ENCODE results near the gene SPNS3. TPM values are rescaled to one million over a fixed set of nuclear protein-coding genes. Genes with fewer than 3 reads are reported as not detected.

The SPNS3 gene
- total and polyA plus RNA-seq, 2 of the 4 experiments (the other 2 are of a cell fraction), result 0.18 TPM; not detected in 1

GRCh38 chr17:4393806-4394205 lies 39.9 kb upstream of the SPNS3 start:
- ATAC-seq (ENCODE audit: low read depth) (no peak), DNase-seq (no peak)
- H3K27me3 ChIP-seq (ENCODE audit: control insufficient read depth, insufficient read depth, low read length), result peaks cover 4% of the 10 kb centered on the region; the same call in 1 of the 2 replicates
- H2BK20ac ChIP-seq (ENCODE audit: low read depth, low read length), result no peak overlapping the region
- H4K8ac ChIP-seq (ENCODE audit: low read depth in 2 of 2, low read length in 2 of 2), result no peak overlapping the region
- H3K9ac ChIP-seq (ENCODE audit: low read depth, low read length), result no peak overlapping the region
- no peak overlapping the region for H2AK9ac ChIP-seq (replicated peaks; ENCODE audit: low read depth, low read length, poor library complexity)
- H2BK15ac ChIP-seq (ENCODE audit: low read depth, low read length), result no peak overlapping the region
- H3K9me3 ChIP-seq (ENCODE audit: control insufficient read depth, insufficient read depth, low read length), result no peaks in the 10 kb centered on the region
- H3K4me1 ChIP-seq (ENCODE audit: control insufficient read depth, insufficient read depth, low read length), result no peaks in the 10 kb centered on the region
- H2AK5ac ChIP-seq (ENCODE audit: low read depth, low read length), result no peak overlapping the region
- in situ Hi-C loops (cut with MboI; ENCODE audit: low sequenced_read_pairs), result no loop called here
- no peak overlapping the region for H4K91ac ChIP-seq (ENCODE audit: insufficient read depth, low read depth, low read length)
- WGBS, 2 experiments (ENCODE audit: extremely low coverage in 2 of 2, insufficient read length in 1 of 2), result 53% methylated on average over 4 of the region's 7 CpGs; no CpG with 5 or more reads in 1 of the 2 experiments
- no peak overlapping the region for H3K4me2 ChIP-seq (ENCODE audit: low read depth, low read length)
- H3K4ac ChIP-seq (ENCODE audit: low read depth, low read length), result no peak overlapping the region
- no peak overlapping the region for H3K56ac ChIP-seq (ENCODE audit: extremely low read depth, insufficient read depth, low read length)
- H3K27ac ChIP-seq (ENCODE audit: insufficient read depth, low read length), result no peak overlapping the region
- H3K14ac ChIP-seq (replicated peaks; ENCODE audit: low read depth, low read length), result no peak overlapping the region
- no peaks in the 10 kb centered on the region for H3K79me1 ChIP-seq (ENCODE audit: low read depth in 1 of 2, low read length in 2 of 2)
- no peak overlapping the region for H2BK5ac ChIP-seq (ENCODE audit: low read depth, low read length, poor library complexity, severe bottlenecking)
- H3K4me3 ChIP-seq (ENCODE audit: insufficient read depth, low read depth, low read length), result no peak overlapping the region
- intact Hi-C loops (cut with micrococcal nuclease), result no loop called here
- H2BK120ac ChIP-seq (ENCODE audit: low read depth, low read length), result no peak overlapping the region
- no TSS peak for BruUV-seq (replicated peaks)
- no peaks in the 10 kb centered on the region for H4K20me1 ChIP-seq (ENCODE audit: insufficient read depth, low read length)
- no peak overlapping the region for H4K5ac ChIP-seq (ENCODE audit: low read depth, low read length)
- H3K9me1 ChIP-seq (ENCODE audit: insufficient read depth, low read length), result no peaks in the 10 kb centered on the region
- H3K18ac ChIP-seq (ENCODE audit: low read depth, low read length), result no peak overlapping the region
- CTCF ChIA-PET, result no interaction called here
- H3K23ac ChIP-seq (ENCODE audit: low read depth, low read length), result no peak overlapping the region
- TF ChIP-seq NFE2L2 (IDR thresholded peaks at IDR 0.05; ENCODE audit: low read depth, low read length), result no peak
- TF ChIP-seq USF2 (IDR thresholded peaks at IDR 0.05; ENCODE audit: low read depth, low read length), result no peak
- TF ChIP-seq CEBPB (IDR thresholded peaks at IDR 0.05; ENCODE audit: low read depth, low read length), result no peak
- no peak for TF ChIP-seq POLR2A (IDR thresholded peaks at IDR 0.05; ENCODE audit: low read depth, low read length)
- no peak for TF ChIP-seq BHLHE40 (IDR thresholded peaks at IDR 0.05; ENCODE audit: low read depth, low read length)
- no peak for TF ChIP-seq MAZ (IDR thresholded peaks at IDR 0.05; ENCODE audit: borderline replicate concordance, low read depth, low read length)
- no peak for TF ChIP-seq CHD1 (IDR thresholded peaks at IDR 0.05; ENCODE audit: low read depth, low read length)
- no peak for TF ChIP-seq RAD21 (IDR thresholded peaks at IDR 0.05; ENCODE audit: low read length)
- no peak for TF ChIP-seq CTCF (conservative IDR thresholded peaks at IDR 0.05; ENCODE audit: low read depth, low read length)
- TF ChIP-seq MAFK (IDR thresholded peaks at IDR 0.05; ENCODE audit: low read depth, low read length), result no peak
- no peak for TF ChIP-seq ELK1 (IDR thresholded peaks at IDR 0.05; ENCODE audit: borderline replicate concordance, low read depth, low read length)
- TF ChIP-seq RFX5 (IDR thresholded peaks at IDR 0.05; ENCODE audit: low read depth, low read length), result no peak
- no peak for TF ChIP-seq FOS (IDR thresholded peaks at IDR 0.05; ENCODE audit: low read depth, low read length)
- no peak for TF ChIP-seq SMC3 (IDR thresholded peaks at IDR 0.05; ENCODE audit: low read depth, low read length)
- TF ChIP-seq MXI1 (IDR thresholded peaks at IDR 0.05; ENCODE audit: borderline replicate concordance, low read depth, low read length), result no peak
- no peak for TF ChIP-seq RCOR1 (IDR thresholded peaks at IDR 0.05; ENCODE audit: insufficient replicate concordance, low read length)
- POLR2A ChIA-PET (ENCODE audit: unreplicated experiment), result no interaction called here
- peak overlapping the region; percentile 21 for H2AFZ ChIP-seq (replicated peaks; ENCODE audit: low read length, poor library complexity)
- no peaks in the 10 kb centered on the region for H3K36me3 ChIP-seq (ENCODE audit: control insufficient read depth, insufficient read depth, low read length)
- dilution Hi-C loops (cut with HindIII; ENCODE audit: low sequenced_read_pairs, unreplicated experiment), result no loop called here

Data from IMR-90 (cell line).